Kidney (tissue), 14 donors: ENCODE results near the gene VWA5B1. TPM values are rescaled to one million over a fixed set of nuclear protein-coding genes. Genes with fewer than 3 reads are reported as not detected.

ENCODE experiments used
- DNase-seq, 5 donors: peaks; one replicate each; pipeline ENCODE4 v3.0.0-alpha.2; 2013 to 2020
- FAIRE-seq: peaks from 2 replicates; lab custom pipeline; 2012; peaks lifted over from hg19 to GRCh38; lab: Jason Lieb, UNC
- H3K27ac ChIP-seq, 2 donors: one replicate each; pipeline ENCODE4 v1.7.0; 2013; ENCODE audit warnings: low read depth in 2 of 2, low read length in 2 of 2, inconsistent platforms in 1 of 2
- H3K27me3 ChIP-seq: one replicate; pipeline ENCODE4 v1.7.1; 2013; ENCODE audit warnings: low read length, inconsistent platforms; ENCODE audit not compliant: control insufficient read depth, insufficient read depth
- H3K36me3 ChIP-seq, 3 donors: one replicate each; pipeline versions ENCODE4 v1.7.0 to v1.7.1; 2013; ENCODE audit warnings: low read length in 3 of 3, control low read depth in 1 of 3, inconsistent platforms in 1 of 3; ENCODE audit not compliant: insufficient read depth in 3 of 3, control insufficient read depth in 2 of 3
- H3K4me1 ChIP-seq, 3 donors: one replicate each; pipeline versions ENCODE4 v1.7.0 to v1.7.1; 2013; ENCODE audit warnings: low read length in 3 of 3, inconsistent platforms in 1 of 3, low read depth in 1 of 3; ENCODE audit not compliant: control insufficient read depth in 2 of 3, insufficient read depth in 2 of 3
- H3K4me3 ChIP-seq, 3 donors: one replicate each; pipeline versions ENCODE4 v1.7.0 to v1.8.1; 2013; ENCODE audit warnings: low read length in 3 of 3, control low read depth in 1 of 3, inconsistent platforms in 1 of 3
- H3K9ac ChIP-seq, 3 donors: one replicate each; pipeline versions ENCODE4 v1.7.0 to v1.7.1; 2013; ENCODE audit warnings: low read length in 3 of 3, control low read depth in 1 of 3, inconsistent platforms in 1 of 3
- H3K9me3 ChIP-seq, 3 donors: one replicate each; pipeline versions ENCODE4 v1.7.0 to v1.7.1; 2013; ENCODE audit warnings: low read length in 3 of 3, control low read depth in 1 of 3, inconsistent platforms in 1 of 3; ENCODE audit not compliant: control insufficient read depth in 2 of 3, insufficient read depth in 1 of 3
- CTCF ChIP-seq: IDR thresholded peaks from 3 replicates; pipeline ENCODE4 v1.5.1; 2012; ENCODE audit warnings: mild to moderate bottlenecking, moderate library complexity, borderline replicate concordance; ENCODE audit not compliant: insufficient read depth; ENCODE audit errors: extremely low read depth
- intact Hi-C: fragments of 100-400 bp; cut with DNase I; formaldehyde crosslinking; loops from one replicate; pipeline ENCODE4 v1.11.1; 2022
- polyA plus RNA-seq: library from polyadenylated mRNA; stranded (reverse); fragments of 350-450 nt; fragmentation: Illumina TruSeq; extraction: RNeasy Lipid Tissue Mini Kit (QIAGEN cat#74804); gene quantifications from one replicate; pipeline ENCODE4 v1.2.3, GENCODE V29; 2014; ENCODE audit warnings: low read depth, low replicate concordance; ENCODE audit not compliant: insufficient read depth
- total RNA-seq: library from RNA; stranded (reverse); fragmentation: NEBNext Ultra II Directional; extraction: Animal tissue kit (Norgen Biotek cat#: 25700); gene quantifications from one replicate; pipeline ENCODE4 v1.2.1, GENCODE V29; 2021
- donor health status: control.
- donor health status: control.
- donor health status: control.
- donor health status: control.
- donor health status: control.
- donor health status: DM: yes; HTN: yes; CAD: no.
- donor health status: Normal renal cell carcinoma (clear cell type).

VWA5B1 gene
- total and polyA plus RNA-seq, 2 donors from 2014 or later = 0.69 to 1.4 TPM

GRCh38 chr1:20367116-20367585, 76.5 kb downstream of the VWA5B1 start:
- Histone ChIP-seq H3K27ac (peak overlapping the region in 1 of 2 donors; percentile 17), H3K4me1 (peaks cover 0 to 4% (median 0%) of the 10 kb centered on the region in 3 donors), H3K27me3 (peaks cover 22% of the 10 kb centered on the region), H3K9me3 (no peaks in the 10 kb centered on the region), H3K9ac (peak overlapping the region in 1 of 3 donors; percentile 34), H3K4me3 (no peak overlapping the region), H3K36me3 (no peaks in the 10 kb centered on the region)
- intact Hi-C loops = no loop called here
- peak; percentile 24 for TF ChIP-seq CTCF
- DNase-seq (peak; percentile 55 to 76 (median 64)), FAIRE-seq (no peak)

GRCh38 chr1:20367626-20368025, 77.0 kb downstream of the VWA5B1 start:
- no peaks in the 10 kb centered on the region for H3K36me3 ChIP-seq
- FAIRE-seq (no peak), DNase-seq (peak in 3 of 5 donors; percentile 43 to 61 (median 46))
- peaks cover 0 to 4% (median 0%) of the 10 kb centered on the region in 3 donors for H3K4me1 ChIP-seq
- TF ChIP-seq CTCF = no peak
- H3K4me3 ChIP-seq = no peak overlapping the region
- no peaks in the 10 kb centered on the region for H3K9me3 ChIP-seq
- H3K27me3 ChIP-seq = peaks cover 22% of the 10 kb centered on the region
- intact Hi-C loops = no loop called here
- H3K27ac ChIP-seq = no peak overlapping the region
- H3K9ac ChIP-seq = peak overlapping the region in 1 of 3 donors; percentile 34

- no peaks in the 10 kb centered on the region for H3K9me3 ChIP-seq
- intact Hi-C loops = no loop called here
- no peak for DNase-seq
- H3K4me1 ChIP-seq = peaks cover 0 to 4% (median 0%) of the 10 kb centered on the region in 3 donors
- no peak overlapping the region for H3K27ac ChIP-seq
- no peak for FAIRE-seq
- no peaks in the 10 kb centered on the region for H3K36me3 ChIP-seq
- peaks cover 22% of the 10 kb centered on the region for H3K27me3 ChIP-seq
- H3K9ac ChIP-seq = no peak overlapping the region
- no peak for TF ChIP-seq CTCF
- no peak overlapping the region for H3K4me3 ChIP-seq
Measured at GRCh38 chr1:20368866-20369470, 78.3 kb downstream of the VWA5B1 start.
